Ascending aorta (tissue), 2 donors: ENCODE measurements around the gene ATP6V1C2. TPM values are rescaled to one million over a fixed set of nuclear protein-coding genes. Genes with fewer than 3 reads are reported as not detected.

Experiments
- DNase-seq, 2 donors: peaks; one replicate each; pipeline ENCODE4 v3.0.0-alpha.2; 2019; ENCODE audit warnings: low spot score in 2 of 2
- H3K27ac ChIP-seq, 2 donors: fragments of 200-600 bp; sonication (generic); one replicate each; pipeline ENCODE4 v1.5.1; 2016 to 2017; ENCODE audit warnings: mild to moderate bottlenecking in 1 of 2
- H3K27me3 ChIP-seq: fragments of 200-600 bp; sonication (generic); one replicate; pipeline ENCODE4 v1.5.1; 2017
- H3K36me3 ChIP-seq, 2 donors: fragments of 200-600 bp; sonication (generic); one replicate each; pipeline ENCODE4 v1.5.1; 2016
- H3K4me1 ChIP-seq, 2 donors: fragments of 200-600 bp; sonication (generic); one replicate each; pipeline ENCODE4 v1.5.1; 2016 to 2017; ENCODE audit warnings: mild to moderate bottlenecking in 1 of 2
- H3K4me3 ChIP-seq, 2 donors: fragments of 200-600 bp; sonication (generic); one replicate each; pipeline ENCODE4 v1.5.1; 2016 to 2017; ENCODE audit warnings: mild to moderate bottlenecking in 1 of 2
- H3K9me3 ChIP-seq, 2 donors: fragments of 200-600 bp; sonication (generic); one replicate each; pipeline ENCODE4 v1.5.1; 2016
- CTCF ChIP-seq, 3 experiments: fragments of 200-600 bp in 2 of 3; fragments of 450-650 bp in 1 of 3; sonication (generic) in 2 of 3; IDR thresholded peaks; one replicate each; pipeline ENCODE4 v1.5.1; 2016 to 2019; ENCODE audit warnings: antibody characterized with exemption in 3 of 3, mild to moderate bottlenecking in 1 of 3, moderate library complexity in 1 of 3
- intact Hi-C: fragments of 100-400 bp; cut with DNase I; formaldehyde crosslinking; loops from one replicate; pipeline ENCODE4 v1.15.1; 2023
- total RNA-seq: library from RNA; depleted of rRNA; stranded (reverse); fragments of >200 nt; gene quantifications from one replicate; pipeline ENCODE4 v1.1.0, GENCODE V29; 2016

The ATP6V1C2 gene
- total RNA-seq, 1 donor from 2014 or later, result 6.0 TPM

- H3K9me3 ChIP-seq, result no peaks in the 10 kb centered on the region
- H3K4me3 ChIP-seq, result no peak overlapping the region
- H3K27me3 ChIP-seq, result no peaks in the 10 kb centered on the region
- H3K4me1 ChIP-seq, result peaks cover 0 to 6% of the 10 kb centered on the region in 2 donors
- DNase-seq, result no peak
- intact Hi-C loops, result loop anchor here (10.0 kb wide), 1 partner anchor 231 kb away; no protein-coding TSS in a partner anchor
- H3K36me3 ChIP-seq, result peaks cover 12 to 17% of the 10 kb centered on the region in 2 donors
- TF ChIP-seq CTCF (IDR thresholded peaks at IDR 0.05), result no peak
- H3K27ac ChIP-seq, result no peak overlapping the region
Measured at GRCh38 chr2:10686176-10686730, 35.2 kb upstream of the ATP6V1C2 start.

GRCh38 chr2:10688921-10689807 lies 32.3 kb upstream of the ATP6V1C2 start:
- intact Hi-C loops, result loop anchor here (1.0 to 10.0 kb wide), 2 partner anchors 123 to 234 kb away; partner anchors contain the start of gene PDIA6
- H3K27ac ChIP-seq, result peak overlapping the region; percentile 94 to 97
- TF ChIP-seq CTCF (IDR thresholded peaks at IDR 0.05), result no peak
- peaks cover 0 to under 1% of the 10 kb centered on the region in 2 donors for H3K36me3 ChIP-seq
- H3K27me3 ChIP-seq, result no peaks in the 10 kb centered on the region
- H3K9me3 ChIP-seq, result no peaks in the 10 kb centered on the region
- peak overlapping the region; percentile 90 to 99 for H3K4me3 ChIP-seq
- no peak for DNase-seq
- H3K4me1 ChIP-seq, result peaks cover 0 to 6% of the 10 kb centered on the region in 2 donors

- Histone ChIP-seq H3K9me3 (no peaks in the 10 kb centered on the region), H3K27me3 (no peaks in the 10 kb centered on the region), H3K4me1 (peaks cover 0 to 6% of the 10 kb centered on the region in 2 donors), H3K36me3 (no peaks in the 10 kb centered on the region), H3K4me3 (no peak overlapping the region), H3K27ac (no peak overlapping the region)
- DNase-seq, result no peak
- no peak for TF ChIP-seq CTCF (IDR thresholded peaks at IDR 0.05)
- intact Hi-C loops, result loop anchor here (2.0 kb wide), 1 partner anchor 25 kb away; no protein-coding TSS in a partner anchor
Measured at GRCh38 chr2:10691521-10691920, 29.9 kb upstream of the ATP6V1C2 start.

GRCh38 chr2:10700078-10700803 lies 21.2 kb upstream of the ATP6V1C2 start:
- intact Hi-C loops, result no loop called here
- Histone ChIP-seq H3K9me3 (no peaks in the 10 kb centered on the region), H3K27ac (no peak overlapping the region), H3K27me3 (no peaks in the 10 kb centered on the region), H3K4me3 (no peak overlapping the region), H3K36me3 (no peaks in the 10 kb centered on the region), H3K4me1 (no peaks in the 10 kb centered on the region)
- TF ChIP-seq CTCF (IDR thresholded peaks at IDR 0.05), result no peak
- no peak for DNase-seq

- no peaks in the 10 kb centered on the region for H3K27me3 ChIP-seq
- H3K4me3 ChIP-seq, result no peak overlapping the region
- H3K4me1 ChIP-seq, result no peaks in the 10 kb centered on the region
- DNase-seq, result no peak
- H3K9me3 ChIP-seq, result no peaks in the 10 kb centered on the region
- no peak for TF ChIP-seq CTCF (IDR thresholded peaks at IDR 0.05)
- no peak overlapping the region for H3K27ac ChIP-seq
- H3K36me3 ChIP-seq, result no peaks in the 10 kb centered on the region
- intact Hi-C loops, result no loop called here
Measured at GRCh38 chr2:10704034-10704594, 17.3 kb upstream of the ATP6V1C2 start.
